ENCODE data around the gene PRSS36. TPM values are rescaled to one million over a fixed set of nuclear protein-coding genes. Genes with fewer than 3 reads are reported as not detected.

The PRSS36 gene
- total RNA-seq, 1 donor from 2014 or later = 3.5 TPM

DNA sequence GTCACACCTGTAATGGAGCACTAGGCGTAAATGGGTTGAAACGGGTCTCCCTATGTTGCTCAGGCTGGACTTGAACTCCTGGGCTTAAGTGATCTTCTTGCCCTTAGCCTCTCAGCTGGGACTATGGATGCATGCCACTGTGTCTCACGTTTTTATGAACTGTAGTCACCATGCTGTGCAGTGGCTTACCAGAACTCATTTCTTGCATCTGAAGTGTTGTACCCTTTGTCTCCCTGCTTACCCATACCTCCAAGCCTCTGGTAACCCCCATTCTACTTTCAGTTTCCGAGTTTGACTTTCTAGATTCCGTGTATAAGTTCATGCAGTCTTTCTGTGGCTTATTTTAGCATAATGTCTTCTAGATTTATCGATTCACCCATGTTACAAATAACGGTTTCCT, 45.0 kb upstream of the PRSS36 start:
- no peaks in the 10 kb centered on the region for H3K27me3 ChIP-seq
- no peak for ATAC-seq
- no peaks in the 10 kb centered on the region for H3K4me1 ChIP-seq
- no peak for DNase-seq
- intact Hi-C loops (cut with DNase I) = no loop called here
- H3K27ac ChIP-seq = no peak overlapping the region
- H3K36me3 ChIP-seq = peaks cover 77% of the 10 kb centered on the region
- no peaks in the 10 kb centered on the region for H3K9me3 ChIP-seq
- H3K4me3 ChIP-seq = no peak overlapping the region
- TF ChIP-seq CTCF (IDR thresholded peaks at IDR 0.05) = no peak

GRCh38 chr16:31193874-31194273, 44.0 kb upstream of the PRSS36 start:
- Histone ChIP-seq H3K4me3 (no peak overlapping the region), H3K4me1 (no peaks in the 10 kb centered on the region), H3K36me3 (peaks cover 87% of the 10 kb centered on the region), H3K9me3 (no peaks in the 10 kb centered on the region), H3K27me3 (no peaks in the 10 kb centered on the region), H3K27ac (no peak overlapping the region)
- ATAC-seq (no peak), DNase-seq (no peak)
- no peak for TF ChIP-seq CTCF (IDR thresholded peaks at IDR 0.05)
- intact Hi-C loops (cut with DNase I) = no loop called here

GRCh38 chr16:31192856-31193642, 43.2 kb upstream of the PRSS36 start:
- ATAC-seq = no peak
- H3K4me1 ChIP-seq = no peaks in the 10 kb centered on the region
- no peak for TF ChIP-seq CTCF (IDR thresholded peaks at IDR 0.05)
- intact Hi-C loops (cut with DNase I) = no loop called here
- H3K36me3 ChIP-seq = peaks cover 96% of the 10 kb centered on the region
- no peaks in the 10 kb centered on the region for H3K27me3 ChIP-seq
- no peak overlapping the region for H3K4me3 ChIP-seq
- no peak overlapping the region for H3K27ac ChIP-seq
- no peaks in the 10 kb centered on the region for H3K9me3 ChIP-seq
- DNase-seq = no peak

- H3K36me3 ChIP-seq = peaks cover 99% of the 10 kb centered on the region
- ATAC-seq = no peak
- H3K27ac ChIP-seq = no peak overlapping the region
Observed at GRCh38 chr16:31191697-31192428, 42.0 kb upstream of the PRSS36 start.

GRCh38 chr16:31190818-31191444, 41.1 kb upstream of the PRSS36 start:
- ATAC-seq (no peak), DNase-seq (no peak)
- Histone ChIP-seq H3K36me3 (peaks cover 99% of the 10 kb centered on the region), H3K27me3 (no peaks in the 10 kb centered on the region), H3K27ac (no peak overlapping the region), H3K4me3 (no peak overlapping the region), H3K9me3 (no peaks in the 10 kb centered on the region), H3K4me1 (no peaks in the 10 kb centered on the region)
- TF ChIP-seq CTCF (IDR thresholded peaks at IDR 0.05) = no peak
- intact Hi-C loops (cut with DNase I) = no loop called here

More at GRCh38 chr16:31191697-31192428, 42.0 kb upstream of the PRSS36 start:
- H3K27me3 ChIP-seq = no peaks in the 10 kb centered on the region
- no peak for DNase-seq
- H3K4me1 ChIP-seq = no peaks in the 10 kb centered on the region
- no peaks in the 10 kb centered on the region for H3K9me3 ChIP-seq
- intact Hi-C loops (cut with DNase I) = no loop called here
- no peak for TF ChIP-seq CTCF (IDR thresholded peaks at IDR 0.05)
- no peak overlapping the region for H3K4me3 ChIP-seq
